Mucosa of descending colon (tissue), 3 donors: ENCODE data around the gene DGLUCY. TPM values are rescaled to one million over a fixed set of nuclear protein-coding genes. Genes with fewer than 3 reads are reported as not detected.

Experiments used
- ATAC-seq: fragments of 200-7000 bp; cut with Tn5 transposase; one replicate; pipeline ENCODE4 v1.9.1; 2020; ENCODE audit warnings: mild to moderate bottlenecking, moderate library complexity
- DNase-seq, 3 donors: peaks; one replicate each; pipeline ENCODE4 v3.0.0-alpha.2; 2020
- H3K36me3 ChIP-seq: fragments of 200-600 bp; one replicate; pipeline ENCODE4 v1.8.0; 2021; ENCODE audit warnings: low read depth, mild to moderate bottlenecking
- H3K4me1 ChIP-seq: fragments of 200-600 bp; one replicate; pipeline ENCODE4 v1.8.0; 2021; ENCODE audit warnings: low read depth, mild to moderate bottlenecking
- H3K4me3 ChIP-seq: fragments of 200-600 bp; one replicate; pipeline ENCODE4 v1.8.0; 2021; ENCODE audit warnings: mild to moderate bottlenecking
- H3K9me3 ChIP-seq: fragments of 200-600 bp; one replicate; pipeline ENCODE4 v1.8.0; 2021; ENCODE audit warnings: mild to moderate bottlenecking
- intact Hi-C, 2 donors: fragments of 100-400 bp; cut with DNase I in 1 of 2; cut with micrococcal nuclease in 1 of 2; formaldehyde crosslinking; loops; one replicate each; pipeline versions ENCODE4 v1.11.0 to v1.11.1; 2022; cut with DNase I, micrococcal nuclease
- total RNA-seq, 3 donors: library from RNA; stranded (reverse); fragmentation: NEBNext Ultra II Directional in 2 of 3; extraction: Animal tissue kit (Norgen Biotek cat#: 25700) in 2 of 3; gene quantifications; one replicate each; pipeline versions ENCODE4 v1.2.1 to v1.2.4, GENCODE V29; 2021 to 2023
- TF ChIP-seq, protein P1 (sequence below): fragments of 200-600 bp; IDR thresholded peaks from one replicate; pipeline ENCODE4 v1.8.0; 2022; ENCODE audit warnings: antibody characterized with exemption, mild to moderate bottlenecking
- donor health status: DM: no; HTN: no; CAD: no; lungs with moderate emphysema.
- donor health status: DM: no; HTN: no; CAD: no.
- donor health status: DM: no; HTN: yes; CAD: no.

The DGLUCY gene
- total RNA-seq, 3 donors from 2014 or later: 94.0 to 149 (median 114) TPM

DNA sequence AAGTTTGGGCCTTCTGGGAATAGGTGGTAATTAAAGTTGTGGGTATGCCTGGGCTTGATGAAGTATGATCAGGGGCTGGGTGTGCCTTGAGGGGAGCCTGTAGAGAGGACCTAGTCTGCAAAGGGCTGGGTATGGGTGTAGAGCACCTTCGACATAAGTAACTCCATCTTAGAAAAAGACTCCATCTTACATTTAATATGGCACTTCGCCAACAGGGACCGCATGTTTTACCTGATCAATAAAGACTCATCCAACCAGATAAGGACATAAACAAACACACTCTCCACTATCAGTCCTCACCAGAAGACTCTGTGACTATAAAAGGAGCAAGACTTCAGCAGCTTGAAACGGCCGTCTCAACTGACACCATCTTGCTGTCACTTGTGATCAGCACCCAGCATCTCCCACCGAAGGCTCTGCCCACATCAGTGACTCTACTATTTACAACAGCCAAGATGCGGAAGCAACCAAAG, 154.1 kb downstream of the DGLUCY start:
- H3K9me3 ChIP-seq: no peaks in the 10 kb centered on the region
- TF ChIP-seq, protein P1, sequence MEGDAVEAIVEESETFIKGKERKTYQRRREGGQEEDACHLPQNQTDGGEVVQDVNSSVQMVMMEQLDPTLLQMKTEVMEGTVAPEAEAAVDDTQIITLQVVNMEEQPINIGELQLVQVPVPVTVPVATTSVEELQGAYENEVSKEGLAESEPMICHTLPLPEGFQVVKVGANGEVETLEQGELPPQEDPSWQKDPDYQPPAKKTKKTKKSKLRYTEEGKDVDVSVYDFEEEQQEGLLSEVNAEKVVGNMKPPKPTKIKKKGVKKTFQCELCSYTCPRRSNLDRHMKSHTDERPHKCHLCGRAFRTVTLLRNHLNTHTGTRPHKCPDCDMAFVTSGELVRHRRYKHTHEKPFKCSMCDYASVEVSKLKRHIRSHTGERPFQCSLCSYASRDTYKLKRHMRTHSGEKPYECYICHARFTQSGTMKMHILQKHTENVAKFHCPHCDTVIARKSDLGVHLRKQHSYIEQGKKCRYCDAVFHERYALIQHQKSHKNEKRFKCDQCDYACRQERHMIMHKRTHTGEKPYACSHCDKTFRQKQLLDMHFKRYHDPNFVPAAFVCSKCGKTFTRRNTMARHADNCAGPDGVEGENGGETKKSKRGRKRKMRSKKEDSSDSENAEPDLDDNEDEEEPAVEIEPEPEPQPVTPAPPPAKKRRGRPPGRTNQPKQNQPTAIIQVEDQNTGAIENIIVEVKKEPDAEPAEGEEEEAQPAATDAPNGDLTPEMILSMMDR: no peak
- no peak for DNase-seq
- ATAC-seq: no peak
- no peak overlapping the region for H3K4me3 ChIP-seq
- intact Hi-C loops: no loop called here
- H3K36me3 ChIP-seq: no peaks in the 10 kb centered on the region
- H3K4me1 ChIP-seq: peaks cover 14% of the 10 kb centered on the region

DNA sequence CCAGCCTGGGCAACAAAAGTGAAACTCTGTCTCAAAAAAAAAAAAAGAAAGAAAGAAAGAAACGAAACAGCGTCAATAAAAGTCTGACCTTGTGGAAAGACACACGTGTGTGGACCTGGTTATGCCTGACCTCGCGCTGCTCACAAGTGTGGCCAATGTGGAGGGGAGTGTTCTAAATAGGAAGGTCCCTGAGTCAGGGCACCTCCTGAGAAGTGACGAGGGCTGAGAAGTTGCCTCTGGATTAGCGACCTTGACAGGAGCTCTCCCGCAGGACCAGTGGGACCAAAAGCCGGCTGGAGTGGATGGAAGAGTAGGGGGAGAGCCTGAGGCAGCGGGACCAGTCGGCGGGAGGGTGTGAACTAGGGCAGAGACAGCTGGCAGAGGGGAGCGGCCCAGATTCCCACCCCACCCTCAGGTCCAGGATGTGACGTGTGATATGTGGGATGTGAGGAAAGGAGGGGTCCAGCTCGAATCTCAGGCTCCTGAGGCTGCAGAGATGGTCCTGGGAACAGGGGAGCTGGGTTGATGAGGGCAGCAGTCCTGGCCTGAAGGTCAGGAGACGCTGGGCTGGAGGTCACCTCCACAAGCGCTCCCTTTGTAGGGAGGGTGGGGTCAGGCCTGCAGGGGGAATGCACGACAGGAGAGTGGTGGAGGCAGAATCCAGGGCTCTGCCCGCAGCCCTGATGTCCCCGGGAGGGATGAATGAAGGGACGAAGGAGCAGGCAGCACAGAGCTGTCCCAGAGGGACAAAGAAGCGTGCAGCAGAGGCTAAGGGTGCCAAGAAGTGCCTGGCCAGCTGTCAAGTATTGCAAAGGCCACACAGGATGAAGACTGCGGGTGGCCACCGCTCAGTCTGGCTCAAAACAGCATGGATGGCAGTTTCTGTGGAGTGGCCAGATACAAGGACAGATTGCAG, 155.5 kb downstream of the DGLUCY start:
- Histone ChIP-seq H3K4me1 (peaks cover 9% of the 10 kb centered on the region), H3K36me3 (no peaks in the 10 kb centered on the region), H3K9me3 (no peaks in the 10 kb centered on the region), H3K4me3 (no peak overlapping the region)
- intact Hi-C loops: no loop called here
- TF ChIP-seq, protein P1: no peak
- ATAC-seq (peak; percentile 72), DNase-seq (peak in 2 of 3 donors; percentile 55 to 61)

DNA sequence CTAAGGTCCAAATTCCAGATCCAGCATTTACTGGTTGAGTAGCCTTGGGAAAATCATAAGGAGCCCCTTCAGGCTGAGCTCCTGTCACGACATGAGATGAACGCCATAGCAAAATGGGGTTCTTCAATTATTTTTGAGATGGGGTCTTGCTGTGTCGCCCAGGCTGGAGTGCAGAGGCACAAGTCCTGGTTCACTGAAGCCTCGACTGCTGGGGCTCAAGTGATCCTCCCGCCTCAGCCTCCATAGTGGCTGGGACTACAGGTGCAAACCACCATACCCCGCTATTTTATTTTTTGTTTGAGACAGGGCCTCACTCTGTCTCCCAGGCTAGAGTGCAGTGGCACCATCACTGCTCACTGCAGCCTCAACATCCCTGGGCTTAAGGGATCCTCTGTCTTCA, 156.3 kb downstream of the DGLUCY start:
- peaks cover 6% of the 10 kb centered on the region for H3K4me1 ChIP-seq
- ATAC-seq (no peak), DNase-seq (no peak)
- TF ChIP-seq, protein P1: no peak
- H3K36me3 ChIP-seq: no peaks in the 10 kb centered on the region
- intact Hi-C loops: no loop called here
- no peaks in the 10 kb centered on the region for H3K9me3 ChIP-seq
- no peak overlapping the region for H3K4me3 ChIP-seq

DNA sequence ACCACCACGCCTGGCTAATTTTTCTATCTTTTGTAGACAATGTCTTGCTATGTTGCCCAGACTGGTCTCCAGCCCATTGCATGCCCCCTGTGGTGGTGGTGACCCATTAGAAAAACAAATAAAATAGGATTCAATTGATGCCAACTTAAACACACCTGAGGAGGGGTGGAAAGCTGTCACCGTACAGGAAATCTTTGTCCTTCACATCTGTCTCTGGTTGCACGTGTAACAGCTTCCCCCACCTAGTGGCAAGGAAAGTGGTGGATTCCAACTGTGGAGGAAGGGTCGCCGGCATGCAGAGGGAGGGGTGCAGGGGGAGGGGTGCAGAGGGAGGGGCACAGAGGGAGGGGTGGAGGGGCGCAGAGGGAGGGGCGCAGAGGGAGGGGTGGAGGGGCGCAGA, 156.7 kb downstream of the DGLUCY start:
- Histone ChIP-seq H3K4me3 (no peak overlapping the region), H3K4me1 (peaks cover 6% of the 10 kb centered on the region), H3K36me3 (no peaks in the 10 kb centered on the region), H3K9me3 (no peaks in the 10 kb centered on the region)
- TF ChIP-seq, protein P1: no peak
- ATAC-seq: no peak
- intact Hi-C loops: no loop called here
- DNase-seq: no peak

DNA sequence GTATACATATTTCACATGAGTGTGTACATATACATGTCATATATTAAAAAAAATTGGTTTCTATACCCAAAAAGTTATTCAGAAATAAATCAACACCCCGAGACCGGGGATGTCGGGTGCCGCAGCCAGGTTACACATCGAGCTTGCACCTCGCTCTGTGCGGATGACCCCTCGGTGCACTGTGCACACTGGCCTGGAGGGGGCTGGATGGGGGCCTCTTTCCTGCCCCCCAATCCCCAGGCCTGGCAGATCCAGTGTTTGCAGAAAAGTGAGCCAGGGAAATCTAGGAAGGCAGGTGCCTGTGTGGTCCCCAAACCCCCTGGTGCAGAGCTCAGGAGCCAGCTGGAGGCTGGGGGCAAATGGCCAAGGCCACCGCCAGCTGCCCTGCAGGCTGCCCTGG, 157.8 kb downstream of the DGLUCY start:
- Histone ChIP-seq H3K4me1 (peaks cover 6% of the 10 kb centered on the region), H3K4me3 (no peak overlapping the region), H3K36me3 (no peaks in the 10 kb centered on the region), H3K9me3 (no peaks in the 10 kb centered on the region)
- no peak for ATAC-seq
- TF ChIP-seq, protein P1: no peak
- intact Hi-C loops: no loop called here
- no peak for DNase-seq
